Panc1 (cell line): ENCODE measurements around the gene CNBD2. TPM values are rescaled to one million over a fixed set of nuclear protein-coding genes. Genes with fewer than 3 reads are reported as not detected.

Source experiments
- ATAC-seq: fragments of 200-7000 bp; cut with Tn5 transposase; 2 replicates; pipeline ENCODE4 v1.9.1; 2020; ENCODE audit warnings: mild to moderate bottlenecking, moderate library complexity
- BruUV-seq: library from RNA; stranded (reverse); fragments of 400-500 nt; replicated peaks from 2 replicates; lab custom pipeline; 2021; lab: Mats Ljungman, UMichigan
- CTCF ChIA-PET: fragments of 300-600 bp; sonication (Branson Sonifier 250); formaldehyde crosslinking; loops from one replicate; lab custom pipeline; 2022; ENCODE audit warnings: antibody characterized with exemption; lab: Charles Lee
- POLR2A ChIA-PET: fragments of 300-600 bp; sonication (Branson Sonifier 250); formaldehyde crosslinking; loops from one replicate; lab custom pipeline; 2022; ENCODE audit warnings: antibody characterized with exemption; lab: Charles Lee
- DNase-seq: peaks from one replicate; pipeline ENCODE4 v3.0.0-alpha.2; 2010; ENCODE audit warnings: low read depth, low spot score
- H3K27ac ChIP-seq: 2 replicates; pipeline ENCODE4 v1.5.1; 2011; ENCODE audit warnings: mild to moderate bottlenecking, low read length, inconsistent platforms
- H3K27me3 ChIP-seq: fragments of 200-500 bp; sonication (Bioruptor generic); 2 replicates; pipeline ENCODE4 v1.6.0; 2014; ENCODE audit warnings: low read length, inconsistent platforms; ENCODE audit not compliant: control insufficient read depth, insufficient read depth
- H3K36me3 ChIP-seq: fragments of 200-500 bp; sonication (Bioruptor generic); 2 replicates; pipeline ENCODE4 v1.5.1; 2014; ENCODE audit warnings: inconsistent platforms, mild to moderate bottlenecking, low read length, moderate library complexity; ENCODE audit not compliant: control insufficient read depth, insufficient read depth
- H3K4me1 ChIP-seq: 2 replicates; pipeline ENCODE4 v1.5.1; 2011; ENCODE audit warnings: inconsistent platforms, mild to moderate bottlenecking, low read length, moderate library complexity; ENCODE audit not compliant: control insufficient read depth, insufficient read depth
- H3K4me3 ChIP-seq, 2 experiments: 2 replicates each; pipeline ENCODE4 v1.5.1; 2011 to 2012; ENCODE audit warnings: low read depth in 2 of 2, low read length in 2 of 2, mild to moderate bottlenecking in 2 of 2, inconsistent platforms in 1 of 2, moderate library complexity in 1 of 2
- H3K9me3 ChIP-seq: fragments of 200-500 bp; sonication (Bioruptor generic); 2 replicates; pipeline ENCODE4 v1.5.1; 2014; ENCODE audit warnings: low read depth, mild to moderate bottlenecking, inconsistent platforms, low read length, moderate library complexity; ENCODE audit not compliant: control insufficient read depth, insufficient read depth
- POLR2AphosphoS5 ChIP-seq: IDR thresholded peaks from 2 replicates; pipeline ENCODE4 v1.6.1; 2012; ENCODE audit warnings: mild to moderate bottlenecking, low read depth, low read length, moderate library complexity
- SIN3A ChIP-seq: IDR thresholded peaks from 2 replicates; pipeline ENCODE4 v1.6.1; 2012; ENCODE audit warnings: low read depth, mild to moderate bottlenecking, low read length, moderate library complexity, borderline replicate concordance; ENCODE audit not compliant: insufficient read depth
- TCF7L2 ChIP-seq: IDR thresholded peaks from 2 replicates; pipeline ENCODE4 v1.6.1; 2011; ENCODE audit warnings: mild to moderate bottlenecking, low read depth, low read length, inconsistent platforms
- in situ Hi-C: cut with HindIII; loops from 2 replicates; pipeline ENCODE4 v1.10.0; 2016; ENCODE audit warnings: low sequenced_read_pairs, low pct_unique_long_range_greater_than_20kb
- intact Hi-C: fragments of 100-400 bp; cut with micrococcal nuclease; formaldehyde crosslinking; loops from one replicate; pipeline ENCODE4 v1.10.0; 2022; ENCODE audit not compliant: unreplicated experiment
- total RNA-seq: library from RNA; stranded (reverse); gene quantifications from one replicate; pipeline ENCODE4 v1.2.1, GENCODE V29; 2021; ENCODE audit not compliant: unreplicated experiment
- TF ChIP-seq, protein P1 (sequence below), 2 experiments: IDR thresholded peaks; 2 replicates each; pipeline ENCODE4 v1.6.1; 2011 to 2012; ENCODE audit warnings: low read depth in 2 of 2, control low read depth in 1 of 2, low read length in 1 of 2, mild to moderate bottlenecking in 1 of 2, moderate library complexity in 1 of 2; ENCODE audit not compliant: insufficient read depth in 1 of 2
- TF ChIP-seq, protein P2 (sequence below): fragments of 450-650 bp; IDR thresholded peaks from 2 replicates; pipeline ENCODE4 v1.5.1; 2017; ENCODE audit warnings: mild to moderate bottlenecking

CNBD2 gene
- total RNA-seq, 1 experiment from 2014 or later, result 3.7 TPM

GRCh38 chr20:36034875-36035274 is 66.5 kb downstream of the CNBD2 start:
- ChIA-PET POLR2A (interaction anchor here (0.6 kb wide), 1 partner anchor 34 kb away, joined by 11 read pairs; no protein-coding TSS in a partner anchor), CTCF (no interaction called here)
- Histone ChIP-seq H3K4me3 (no peak overlapping the region), H3K27me3 (no peaks in the 10 kb centered on the region), H3K36me3 (no peaks in the 10 kb centered on the region), H3K4me1 (no peaks in the 10 kb centered on the region), H3K27ac (no peak overlapping the region), H3K9me3 (no peaks in the 10 kb centered on the region)
- ATAC-seq, result no peak
- no TSS peak for BruUV-seq
- in situ Hi-C loops, result no loop called here
- intact Hi-C loops, result no loop called here
- TF ChIP-seq, protein P1, sequence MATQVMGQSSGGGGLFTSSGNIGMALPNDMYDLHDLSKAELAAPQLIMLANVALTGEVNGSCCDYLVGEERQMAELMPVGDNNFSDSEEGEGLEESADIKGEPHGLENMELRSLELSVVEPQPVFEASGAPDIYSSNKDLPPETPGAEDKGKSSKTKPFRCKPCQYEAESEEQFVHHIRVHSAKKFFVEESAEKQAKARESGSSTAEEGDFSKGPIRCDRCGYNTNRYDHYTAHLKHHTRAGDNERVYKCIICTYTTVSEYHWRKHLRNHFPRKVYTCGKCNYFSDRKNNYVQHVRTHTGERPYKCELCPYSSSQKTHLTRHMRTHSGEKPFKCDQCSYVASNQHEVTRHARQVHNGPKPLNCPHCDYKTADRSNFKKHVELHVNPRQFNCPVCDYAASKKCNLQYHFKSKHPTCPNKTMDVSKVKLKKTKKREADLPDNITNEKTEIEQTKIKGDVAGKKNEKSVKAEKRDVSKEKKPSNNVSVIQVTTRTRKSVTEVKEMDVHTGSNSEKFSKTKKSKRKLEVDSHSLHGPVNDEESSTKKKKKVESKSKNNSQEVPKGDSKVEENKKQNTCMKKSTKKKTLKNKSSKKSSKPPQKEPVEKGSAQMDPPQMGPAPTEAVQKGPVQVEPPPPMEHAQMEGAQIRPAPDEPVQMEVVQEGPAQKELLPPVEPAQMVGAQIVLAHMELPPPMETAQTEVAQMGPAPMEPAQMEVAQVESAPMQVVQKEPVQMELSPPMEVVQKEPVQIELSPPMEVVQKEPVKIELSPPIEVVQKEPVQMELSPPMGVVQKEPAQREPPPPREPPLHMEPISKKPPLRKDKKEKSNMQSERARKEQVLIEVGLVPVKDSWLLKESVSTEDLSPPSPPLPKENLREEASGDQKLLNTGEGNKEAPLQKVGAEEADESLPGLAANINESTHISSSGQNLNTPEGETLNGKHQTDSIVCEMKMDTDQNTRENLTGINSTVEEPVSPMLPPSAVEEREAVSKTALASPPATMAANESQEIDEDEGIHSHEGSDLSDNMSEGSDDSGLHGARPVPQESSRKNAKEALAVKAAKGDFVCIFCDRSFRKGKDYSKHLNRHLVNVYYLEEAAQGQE (IDR thresholded peaks at IDR 0.05; ENCODE audit: insufficient read depth in 1 of 2, low read depth in 2 of 2, low read length in 1 of 2), result no peak
- no peak for TF ChIP-seq SIN3A
- TF ChIP-seq POLR2AphosphoS5, result no peak
- no peak for TF ChIP-seq TCF7L2
- TF ChIP-seq, protein P2, sequence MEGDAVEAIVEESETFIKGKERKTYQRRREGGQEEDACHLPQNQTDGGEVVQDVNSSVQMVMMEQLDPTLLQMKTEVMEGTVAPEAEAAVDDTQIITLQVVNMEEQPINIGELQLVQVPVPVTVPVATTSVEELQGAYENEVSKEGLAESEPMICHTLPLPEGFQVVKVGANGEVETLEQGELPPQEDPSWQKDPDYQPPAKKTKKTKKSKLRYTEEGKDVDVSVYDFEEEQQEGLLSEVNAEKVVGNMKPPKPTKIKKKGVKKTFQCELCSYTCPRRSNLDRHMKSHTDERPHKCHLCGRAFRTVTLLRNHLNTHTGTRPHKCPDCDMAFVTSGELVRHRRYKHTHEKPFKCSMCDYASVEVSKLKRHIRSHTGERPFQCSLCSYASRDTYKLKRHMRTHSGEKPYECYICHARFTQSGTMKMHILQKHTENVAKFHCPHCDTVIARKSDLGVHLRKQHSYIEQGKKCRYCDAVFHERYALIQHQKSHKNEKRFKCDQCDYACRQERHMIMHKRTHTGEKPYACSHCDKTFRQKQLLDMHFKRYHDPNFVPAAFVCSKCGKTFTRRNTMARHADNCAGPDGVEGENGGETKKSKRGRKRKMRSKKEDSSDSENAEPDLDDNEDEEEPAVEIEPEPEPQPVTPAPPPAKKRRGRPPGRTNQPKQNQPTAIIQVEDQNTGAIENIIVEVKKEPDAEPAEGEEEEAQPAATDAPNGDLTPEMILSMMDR, result no peak
- DNase-seq, result no peak

GRCh38 chr20:36035745-36036144 is 67.4 kb downstream of the CNBD2 start:
- CTCF ChIA-PET, result no interaction called here
- no peaks in the 10 kb centered on the region for H3K27me3 ChIP-seq
- TF ChIP-seq, protein P2, result no peak
- TF ChIP-seq POLR2AphosphoS5, result no peak
- no peak for TF ChIP-seq SIN3A
- TF ChIP-seq TCF7L2, result no peak
- TF ChIP-seq, protein P1 (IDR thresholded peaks at IDR 0.05; ENCODE audit: insufficient read depth in 1 of 2, low read depth in 2 of 2, low read length in 1 of 2), result no peak
- no peaks in the 10 kb centered on the region for H3K4me1 ChIP-seq
- no peak overlapping the region for H3K27ac ChIP-seq
- no peaks in the 10 kb centered on the region for H3K36me3 ChIP-seq
- POLR2A ChIA-PET, result interaction anchor here (0.5 to 0.7 kb wide), 3 partner anchors 17 to 42 kb away, joined by 3 to 11 read pairs (median 8); no protein-coding TSS in a partner anchor
- in situ Hi-C loops, result no loop called here
- intact Hi-C loops, result no loop called here
- no peaks in the 10 kb centered on the region for H3K9me3 ChIP-seq
- H3K4me3 ChIP-seq, result no peak overlapping the region
- ATAC-seq (peak; percentile 61; the same call in 1 of the 2 replicates), DNase-seq (no peak)
- BruUV-seq, result no TSS peak
